Measurements from ENCODE around the gene DNAH2.

Gene DNAH2

GRCh38 chr17:7818026-7818425 is 100.5 kb downstream of the DNAH2 start:
- TF ChIP-seq, protein P1, sequence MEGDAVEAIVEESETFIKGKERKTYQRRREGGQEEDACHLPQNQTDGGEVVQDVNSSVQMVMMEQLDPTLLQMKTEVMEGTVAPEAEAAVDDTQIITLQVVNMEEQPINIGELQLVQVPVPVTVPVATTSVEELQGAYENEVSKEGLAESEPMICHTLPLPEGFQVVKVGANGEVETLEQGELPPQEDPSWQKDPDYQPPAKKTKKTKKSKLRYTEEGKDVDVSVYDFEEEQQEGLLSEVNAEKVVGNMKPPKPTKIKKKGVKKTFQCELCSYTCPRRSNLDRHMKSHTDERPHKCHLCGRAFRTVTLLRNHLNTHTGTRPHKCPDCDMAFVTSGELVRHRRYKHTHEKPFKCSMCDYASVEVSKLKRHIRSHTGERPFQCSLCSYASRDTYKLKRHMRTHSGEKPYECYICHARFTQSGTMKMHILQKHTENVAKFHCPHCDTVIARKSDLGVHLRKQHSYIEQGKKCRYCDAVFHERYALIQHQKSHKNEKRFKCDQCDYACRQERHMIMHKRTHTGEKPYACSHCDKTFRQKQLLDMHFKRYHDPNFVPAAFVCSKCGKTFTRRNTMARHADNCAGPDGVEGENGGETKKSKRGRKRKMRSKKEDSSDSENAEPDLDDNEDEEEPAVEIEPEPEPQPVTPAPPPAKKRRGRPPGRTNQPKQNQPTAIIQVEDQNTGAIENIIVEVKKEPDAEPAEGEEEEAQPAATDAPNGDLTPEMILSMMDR (IDR thresholded peaks at IDR 0.05) = no peak
- no peak for DNase-seq
- H3K27ac ChIP-seq = no peak overlapping the region
- H3K27me3 ChIP-seq = peaks cover 0 to 31% of the 10 kb centered on the region in 2 donors
- no peaks in the 10 kb centered on the region for H3K36me3 ChIP-seq
- H3K9me3 ChIP-seq = no peaks in the 10 kb centered on the region
- intact Hi-C loops (cut with DNase I; ENCODE audit: low total_unique reads) = no loop called here
- H3K4me3 ChIP-seq = no peak overlapping the region
- no peaks in the 10 kb centered on the region for H3K4me1 ChIP-seq

DNA sequence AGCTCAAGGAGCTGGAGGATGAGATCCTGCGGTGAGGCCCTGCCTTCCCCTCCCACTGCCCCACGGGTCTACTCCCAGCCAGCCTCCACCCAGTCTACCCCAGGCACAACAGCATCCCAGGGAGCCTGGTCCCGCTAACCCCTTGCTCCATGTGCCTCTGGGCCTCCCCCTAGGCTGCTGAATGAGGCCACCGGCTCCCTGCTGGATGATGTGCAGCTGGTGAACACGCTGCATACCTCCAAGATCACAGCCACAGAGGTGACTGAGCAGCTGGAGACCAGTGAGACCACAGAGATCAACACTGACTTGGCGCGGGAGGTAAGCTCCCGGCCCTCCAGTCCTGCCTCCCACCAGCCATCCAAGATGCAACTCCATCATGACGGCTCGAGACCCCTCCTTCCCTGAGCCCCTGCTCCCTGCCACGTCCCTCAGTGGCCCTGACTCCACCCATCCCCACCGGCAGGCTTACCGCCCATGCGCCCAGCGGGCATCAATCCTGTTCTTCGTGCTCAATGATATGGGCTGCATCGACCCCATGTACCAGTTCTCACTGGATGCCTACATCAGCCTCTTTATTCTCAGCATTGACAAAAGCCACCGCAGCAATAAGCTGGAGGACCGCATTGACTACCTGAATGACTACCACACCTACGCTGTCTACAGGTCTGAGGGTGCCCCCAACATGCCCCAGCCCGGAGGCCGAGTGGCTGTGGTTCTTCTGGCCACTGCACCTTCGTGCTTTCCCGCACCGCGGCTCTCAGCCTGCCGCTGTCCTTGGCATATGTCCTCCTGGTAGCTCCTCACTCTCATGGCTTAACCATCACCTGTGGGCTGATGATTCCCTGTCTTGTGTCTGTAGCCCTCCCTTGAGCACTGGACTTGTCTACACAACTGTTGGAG is 101.5 kb downstream of the DNAH2 start:
- H3K9me3 ChIP-seq = no peaks in the 10 kb centered on the region
- peaks cover 0 to 39% of the 10 kb centered on the region in 2 donors for H3K27me3 ChIP-seq
- intact Hi-C loops (cut with DNase I; ENCODE audit: low total_unique reads) = no loop called here
- H3K4me1 ChIP-seq = no peaks in the 10 kb centered on the region
- DNase-seq = no peak
- H3K27ac ChIP-seq = no peak overlapping the region
- H3K36me3 ChIP-seq = no peaks in the 10 kb centered on the region
- no peak overlapping the region for H3K4me3 ChIP-seq
- TF ChIP-seq, protein P1 (IDR thresholded peaks at IDR 0.05) = no peak

DNA sequence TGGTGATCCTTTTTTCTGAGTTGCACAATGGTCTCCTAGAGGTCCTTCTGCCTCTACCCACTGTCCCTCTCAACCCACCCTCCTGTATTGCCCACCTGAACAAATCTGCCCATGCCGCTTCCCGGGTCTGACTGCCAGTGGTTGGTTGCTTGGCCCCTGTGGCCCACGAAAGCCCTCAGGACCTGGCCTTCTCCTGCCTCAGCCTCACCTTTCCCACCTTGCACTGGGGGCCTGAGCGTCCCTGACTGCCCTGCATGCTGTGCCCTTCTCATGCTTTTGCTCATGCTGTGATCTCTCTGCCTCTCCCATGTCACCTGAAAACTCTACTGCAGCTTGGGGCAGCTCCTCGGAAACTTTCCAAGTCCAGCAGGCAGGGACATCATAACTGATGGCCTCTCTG is 102.7 kb downstream of the DNAH2 start:
- intact Hi-C loops (cut with DNase I; ENCODE audit: low total_unique reads) = no loop called here
- DNase-seq = no peak
- TF ChIP-seq, protein P1 (IDR thresholded peaks at IDR 0.05) = no peak
- no peak overlapping the region for H3K27ac ChIP-seq
- H3K27me3 ChIP-seq = peaks cover 0 to 42% of the 10 kb centered on the region in 2 donors
- no peaks in the 10 kb centered on the region for H3K36me3 ChIP-seq
- no peaks in the 10 kb centered on the region for H3K4me1 ChIP-seq
- H3K9me3 ChIP-seq = no peaks in the 10 kb centered on the region
- no peak overlapping the region for H3K4me3 ChIP-seq

DNA sequence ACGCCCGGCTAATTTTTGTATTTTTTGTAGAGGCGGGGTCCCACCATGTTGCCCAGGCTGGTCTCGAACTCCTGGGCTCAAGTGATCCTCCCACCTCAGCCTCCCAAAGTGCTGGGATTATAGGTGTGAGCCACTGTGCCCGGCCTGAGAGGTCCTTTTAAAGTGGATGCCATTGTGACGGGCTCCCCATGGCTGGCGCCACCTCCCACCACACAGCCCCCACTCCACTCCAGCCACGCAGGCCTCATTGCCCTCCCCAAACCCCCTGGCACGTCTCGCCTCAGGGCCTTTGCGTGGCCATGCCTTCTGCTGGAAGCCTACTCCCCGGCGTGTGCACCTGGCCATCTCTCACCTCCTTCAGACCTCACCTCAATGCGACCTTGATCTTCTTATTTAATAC is 104.6 kb downstream of the DNAH2 start:
- H3K4me3 ChIP-seq = no peak overlapping the region
- H3K36me3 ChIP-seq = no peaks in the 10 kb centered on the region
- intact Hi-C loops (cut with DNase I; ENCODE audit: low total_unique reads) = loop anchor here (2.0 kb wide), 1 partner anchor 29 kb away; no protein-coding TSS in a partner anchor
- TF ChIP-seq, protein P1 (IDR thresholded peaks at IDR 0.05) = no peak
- peaks cover 0 to 40% of the 10 kb centered on the region in 2 donors for H3K27me3 ChIP-seq
- no peaks in the 10 kb centered on the region for H3K9me3 ChIP-seq
- DNase-seq = no peak
- H3K4me1 ChIP-seq = peaks cover 0 to 6% (median 2%) of the 10 kb centered on the region in 4 donors
- H3K27ac ChIP-seq = no peak overlapping the region

DNA sequence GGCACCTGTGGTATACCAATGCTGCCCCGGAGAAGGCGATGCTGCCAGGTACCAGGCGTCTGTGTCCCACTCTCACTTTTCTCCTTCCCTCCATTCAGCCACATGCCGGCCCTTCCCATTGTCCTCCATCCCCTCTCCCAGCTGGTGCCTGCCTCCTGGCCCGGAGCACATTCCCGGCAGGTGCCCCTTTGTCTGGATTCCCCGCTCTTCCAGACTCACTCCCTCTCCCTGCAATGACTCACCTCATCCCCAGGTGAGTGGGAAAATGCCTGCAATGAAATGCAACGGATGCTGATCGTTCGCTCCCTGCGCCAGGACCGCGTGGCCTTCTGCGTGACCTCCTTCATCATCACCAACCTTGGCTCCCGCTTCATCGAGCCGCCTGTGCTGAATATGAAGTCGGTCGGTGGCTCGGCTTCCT is 106.0 kb downstream of the DNAH2 start:
- Histone ChIP-seq H3K4me3 (no peak overlapping the region), H3K27ac (no peak overlapping the region), H3K36me3 (no peaks in the 10 kb centered on the region), H3K9me3 (no peaks in the 10 kb centered on the region), H3K27me3 (peaks cover 0 to 37% of the 10 kb centered on the region in 2 donors), H3K4me1 (peaks cover 0 to 6% (median 2%) of the 10 kb centered on the region in 4 donors)
- TF ChIP-seq, protein P1 (IDR thresholded peaks at IDR 0.05) = no peak
- intact Hi-C loops (cut with DNase I; ENCODE audit: low total_unique reads) = loop anchor here (2.0 kb wide), 1 partner anchor 27 kb away; no protein-coding TSS in a partner anchor
- no peak for DNase-seq

All from tibial artery (tissue), 4 donors.